NCI-H2107 treated with DMSO at 0.1 percent for 48 hours (cell line): ENCODE results near the gene SOST.
"Not testable (repeated sequence)": the region's sequence is repeated elsewhere in the genome, so short reads cannot be mapped to it uniquely, and the experiment has no call there.

ENCODE experiments used
- DNase-seq: peaks from one replicate; lab custom pipeline; 2025; ENCODE audit not compliant: unreplicated experiment; lab: John Stamatoyannopoulos, UW

The SOST gene

GRCh38 chr17:43758497-43759174 is at the start of gene SOST:
SOST (minus strand) TSS chr17:43758791; CDS start chr17:43758741, 50 bp downstream.
- no peak for DNase-seq

GRCh38 chr17:43808076-43808475 is 49.5 kb upstream of the SOST start:
- no peak for DNase-seq

- no peak for DNase-seq
Measured at GRCh38 chr17:43805117-43805516, 46.5 kb upstream of the SOST start.

GRCh38 chr17:43803758-43804157 is 45.2 kb upstream of the SOST start:
- no peak for DNase-seq

- no peak for DNase-seq
Measured at GRCh38 chr17:43801844-43802243, 43.3 kb upstream of the SOST start.

- no peak for DNase-seq
Measured at GRCh38 chr17:43800736-43801135, 42.1 kb upstream of the SOST start.

- DNase-seq = no peak
Measured at GRCh38 chr17:43799047-43799446, 40.5 kb upstream of the SOST start.

- not testable (repeated sequence) for DNase-seq
Measured at GRCh38 chr17:43798024-43798423, 39.4 kb upstream of the SOST start.

- DNase-seq = not testable (repeated sequence)
Measured at GRCh38 chr17:43792668-43793067, 34.1 kb upstream of the SOST start.

- no peak for DNase-seq
Measured at GRCh38 chr17:43791589-43791988, 33.0 kb upstream of the SOST start.

- no peak for DNase-seq
Measured at GRCh38 chr17:43790311-43790940, 31.8 kb upstream of the SOST start.

GRCh38 chr17:43789482-43789881 is 30.9 kb upstream of the SOST start:
- DNase-seq = no peak

- DNase-seq = no peak
Measured at GRCh38 chr17:43788540-43788939, 29.9 kb upstream of the SOST start.

- DNase-seq = no peak
Measured at GRCh38 chr17:43787728-43788127, 29.1 kb upstream of the SOST start.

GRCh38 chr17:43784628-43785101 is 26.1 kb upstream of the SOST start:
- DNase-seq = no peak

- DNase-seq = no peak
Measured at GRCh38 chr17:43784068-43784467, 25.5 kb upstream of the SOST start.

- no peak for DNase-seq
Measured at GRCh38 chr17:43782913-43783680, 24.5 kb upstream of the SOST start.

- no peak for DNase-seq
Measured at GRCh38 chr17:43780135-43780534, 21.5 kb upstream of the SOST start, which contains the start of gene CFAP97D1. CFAP97D1 (plus strand) TSS chr17:43780435; CDS start chr17:43780463, 28 bp downstream.

- no peak for DNase-seq
Measured at GRCh38 chr17:43779145-43780125, 20.8 kb upstream of the SOST start.

- peak; percentile 12 for DNase-seq
Measured at GRCh38 chr17:43778337-43779144, 19.9 kb upstream of the SOST start, which contains the start of gene DUSP3. DUSP3 (minus strand) TSS chr17:43778977; CDS start chr17:43778924, 53 bp downstream.
